Left ventricle myocardium superior (tissue), 1 donor: Measurements from ENCODE around the gene UST. TPM values are rescaled to one million over a fixed set of nuclear protein-coding genes. Genes with fewer than 3 reads are reported as not detected.

Experiments
- ATAC-seq: fragments of 200-7000 bp; cut with Tn5 transposase; one replicate; pipeline ENCODE4 v1.9.1; 2020; ENCODE audit warnings: mild to moderate bottlenecking, moderate library complexity
- DNase-seq: peaks from one replicate; pipeline ENCODE4 v3.0.0-alpha.2; 2020
- intact Hi-C: fragments of 100-400 bp; cut with micrococcal nuclease; formaldehyde crosslinking; loops from one replicate; pipeline ENCODE4 v1.11.0; 2022
- total RNA-seq: library from RNA; stranded (reverse); fragmentation: NEBNext Ultra II Directional; extraction: Animal tissue kit (Norgen Biotek cat#: 25700); gene quantifications from one replicate; pipeline ENCODE4 v1.2.1, GENCODE V29; 2021
- donor health status: DM: no; HTN: yes; CAD: no; lungs with severe emphysema.

UST gene
- total RNA-seq, 1 donor from 2014 or later = 3.4 TPM

DNA sequence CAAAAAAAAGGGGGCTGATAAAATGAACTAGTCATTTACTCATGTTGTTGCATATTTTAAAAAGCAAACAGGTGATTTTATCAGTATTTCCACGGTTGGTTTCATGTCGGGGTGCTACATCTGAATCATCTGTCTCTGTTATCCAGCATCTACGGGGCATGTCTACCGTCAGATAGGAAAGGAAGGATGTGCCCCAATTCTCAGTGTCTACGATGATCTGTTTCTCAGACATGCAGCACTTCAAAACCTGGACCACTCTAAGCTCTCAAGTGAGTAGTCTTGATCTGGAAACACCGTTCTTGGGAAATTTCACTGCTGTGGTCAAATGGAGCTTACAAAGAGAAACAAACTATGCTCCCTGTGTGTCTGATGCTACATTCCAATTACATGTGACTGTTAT lies 330.4 kb downstream of the UST start:
- ATAC-seq (no peak), DNase-seq (no peak)
- intact Hi-C loops = no loop called here

DNA sequence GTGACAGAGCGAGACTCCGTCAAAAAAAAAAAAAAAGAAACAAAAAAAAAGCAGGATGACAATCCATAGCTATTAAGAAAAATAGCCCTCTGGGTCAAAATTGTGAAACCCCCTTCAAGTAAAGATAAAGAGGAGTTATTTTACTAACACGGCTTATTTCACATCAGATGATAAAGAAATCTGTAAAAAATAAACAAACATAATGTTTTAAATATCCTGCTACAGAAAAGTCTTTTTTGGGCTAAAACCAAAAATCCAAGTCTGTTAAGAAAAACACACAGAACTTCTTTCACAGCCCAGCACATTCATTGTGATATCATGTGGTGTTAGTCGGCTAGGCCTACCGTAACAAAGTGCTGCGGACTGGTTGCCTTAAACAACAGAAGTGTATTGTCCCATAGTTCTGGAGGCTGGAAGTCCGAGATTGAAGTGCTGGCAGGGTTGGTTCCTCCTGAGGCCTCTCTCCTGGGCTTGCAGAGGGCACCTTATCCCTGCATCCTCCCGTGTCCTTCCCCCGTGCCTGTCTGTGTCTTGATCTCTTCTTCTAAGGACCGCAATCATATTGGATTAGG lies 331.5 kb downstream of the UST start:
- no peak for ATAC-seq
- intact Hi-C loops = no loop called here
- DNase-seq = no peak

DNA sequence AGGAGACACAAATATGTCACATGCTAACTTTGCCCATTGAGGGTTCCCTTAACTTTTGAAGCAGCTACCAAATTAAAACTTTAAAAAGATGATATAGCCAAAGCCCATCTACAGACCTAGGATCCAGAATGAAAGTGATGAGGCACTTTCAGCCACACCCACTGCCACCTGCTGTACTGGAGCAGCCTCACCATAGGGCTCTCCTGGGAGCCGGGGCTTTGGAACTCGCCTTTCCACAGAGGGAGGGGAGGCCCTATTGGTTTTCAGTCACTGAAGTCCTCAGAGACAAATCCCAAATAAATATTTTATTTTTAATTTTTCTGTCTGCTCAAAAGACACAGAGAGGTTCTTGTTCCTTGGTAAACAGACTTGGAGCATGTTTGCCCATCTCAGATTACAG lies 332.6 kb downstream of the UST start:
- ATAC-seq (peak; percentile 33), DNase-seq (no peak)
- intact Hi-C loops = no loop called here

DNA sequence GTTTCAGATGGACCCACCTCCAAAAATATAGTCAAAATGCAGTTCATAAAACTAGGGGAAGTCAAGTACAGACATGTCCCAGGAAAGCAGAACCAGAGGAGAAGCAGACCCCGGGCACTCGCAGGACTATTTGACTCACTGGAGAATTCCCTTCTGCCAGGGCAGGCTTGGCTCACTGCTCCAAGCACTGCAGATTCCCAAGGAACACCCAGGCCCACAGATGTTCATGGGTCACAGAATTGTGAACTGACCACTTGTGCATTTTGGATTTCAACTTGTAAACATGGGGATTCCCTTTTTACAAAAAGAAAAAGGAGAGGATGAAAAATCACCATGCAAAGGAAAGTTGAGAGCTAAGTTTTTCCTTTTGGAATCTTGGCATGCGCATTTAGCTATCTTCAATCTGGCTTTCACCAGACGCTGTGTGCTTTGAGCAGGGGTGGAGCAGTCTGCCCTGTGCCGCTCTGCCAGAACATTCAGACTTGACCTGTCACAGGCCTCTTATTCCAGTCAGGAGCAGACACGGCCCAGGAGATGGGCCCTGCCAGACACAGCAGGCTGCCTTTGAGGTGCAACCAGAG lies 333.2 kb downstream of the UST start:
- DNase-seq (peak; percentile 79), ATAC-seq (peak; percentile 98)
- intact Hi-C loops = loop anchor here (5.0 kb wide), 2 partner anchors 352 to 437 kb away; no protein-coding TSS in a partner anchor

DNA sequence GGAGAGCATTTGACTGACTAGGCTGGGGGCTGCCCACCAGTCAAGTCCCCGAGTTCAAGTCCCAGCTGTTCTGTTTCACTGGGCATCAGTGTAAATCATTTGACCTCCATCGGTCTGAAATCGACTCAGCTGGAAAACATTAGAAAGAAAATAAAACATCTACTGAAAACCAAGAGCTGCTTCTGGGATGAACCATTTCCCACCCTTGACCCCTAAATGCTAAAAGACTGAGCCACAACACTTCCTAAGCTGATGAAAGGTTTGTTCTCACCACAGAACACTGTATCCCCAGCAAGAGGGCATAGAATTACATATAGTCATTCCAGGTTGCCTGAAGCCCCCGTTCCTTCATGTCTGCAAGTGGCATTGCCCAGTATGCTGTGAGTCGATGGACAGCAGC lies 333.7 kb downstream of the UST start:
- intact Hi-C loops = loop anchor here (5.0 kb wide), 2 partner anchors 352 to 437 kb away; no protein-coding TSS in a partner anchor
- ATAC-seq (no peak), DNase-seq (no peak)

DNA sequence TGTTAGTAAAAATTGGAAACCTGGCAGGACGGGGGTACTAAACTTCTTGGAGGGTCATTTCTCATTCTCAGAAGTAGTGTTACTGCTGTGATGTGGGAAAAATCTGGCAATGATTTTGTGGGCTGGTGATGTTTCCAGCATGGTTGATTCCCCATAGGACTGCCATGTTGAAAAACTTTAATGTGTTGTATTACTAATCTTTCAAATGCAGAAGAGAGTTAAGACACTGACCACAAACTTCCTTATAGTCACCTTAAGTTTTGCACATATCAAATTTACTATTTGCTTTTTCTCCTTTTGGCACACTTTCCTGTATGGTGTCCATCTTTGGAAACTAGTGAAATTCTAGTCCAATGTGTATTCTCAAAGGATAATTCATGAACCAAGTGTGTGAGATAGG lies 334.5 kb downstream of the UST start:
- DNase-seq (no peak), ATAC-seq (no peak)
- intact Hi-C loops = loop anchor here (5.0 kb wide), 2 partner anchors 351 to 436 kb away; no protein-coding TSS in a partner anchor

DNA sequence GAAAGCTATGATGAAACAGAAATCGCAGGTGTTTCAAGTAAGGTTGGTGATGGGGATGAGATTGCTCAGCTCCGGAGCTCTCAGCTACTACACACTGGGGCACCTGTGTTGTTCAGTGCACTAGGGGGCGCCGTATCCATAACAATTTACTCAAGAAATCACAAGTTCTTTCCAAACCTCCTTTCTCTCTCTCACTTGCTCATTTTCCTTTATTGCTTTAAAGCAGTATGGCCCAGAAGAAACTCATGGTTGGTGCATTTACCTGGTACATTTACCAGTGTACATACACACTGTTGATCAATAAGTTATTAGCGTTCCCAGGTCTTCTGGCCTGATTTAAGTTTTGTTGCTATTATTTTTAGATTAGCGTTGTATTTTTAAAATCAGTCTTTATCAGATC lies 335.5 kb downstream of the UST start:
- intact Hi-C loops = loop anchor here (5.0 kb wide), 2 partner anchors 350 to 435 kb away; no protein-coding TSS in a partner anchor
- DNase-seq (peak; percentile 86), ATAC-seq (peak; percentile 60)

DNA sequence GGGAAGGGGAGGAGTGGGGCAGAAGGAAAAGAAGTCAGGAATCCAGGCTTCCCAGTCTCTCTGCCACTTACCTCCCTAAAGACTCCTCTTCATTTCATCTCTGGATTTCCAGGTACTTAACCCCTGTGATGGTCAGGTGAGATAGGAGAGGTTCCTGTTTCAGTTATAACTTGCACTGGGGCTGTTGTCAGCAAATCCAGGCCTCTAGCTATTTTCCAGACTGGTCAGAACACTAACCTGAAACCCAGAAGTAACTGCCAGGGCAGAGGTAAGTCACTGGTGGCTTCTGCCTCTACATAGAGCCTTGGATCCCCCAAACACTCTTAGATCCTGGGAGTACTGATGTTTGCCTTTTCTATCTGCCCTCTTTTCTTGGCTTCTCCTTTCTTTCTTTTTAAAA lies 337.2 kb downstream of the UST start:
- ATAC-seq (no peak), DNase-seq (no peak)
- intact Hi-C loops = loop anchor here (5.0 kb wide), 2 partner anchors 348 to 433 kb away; no protein-coding TSS in a partner anchor

DNA sequence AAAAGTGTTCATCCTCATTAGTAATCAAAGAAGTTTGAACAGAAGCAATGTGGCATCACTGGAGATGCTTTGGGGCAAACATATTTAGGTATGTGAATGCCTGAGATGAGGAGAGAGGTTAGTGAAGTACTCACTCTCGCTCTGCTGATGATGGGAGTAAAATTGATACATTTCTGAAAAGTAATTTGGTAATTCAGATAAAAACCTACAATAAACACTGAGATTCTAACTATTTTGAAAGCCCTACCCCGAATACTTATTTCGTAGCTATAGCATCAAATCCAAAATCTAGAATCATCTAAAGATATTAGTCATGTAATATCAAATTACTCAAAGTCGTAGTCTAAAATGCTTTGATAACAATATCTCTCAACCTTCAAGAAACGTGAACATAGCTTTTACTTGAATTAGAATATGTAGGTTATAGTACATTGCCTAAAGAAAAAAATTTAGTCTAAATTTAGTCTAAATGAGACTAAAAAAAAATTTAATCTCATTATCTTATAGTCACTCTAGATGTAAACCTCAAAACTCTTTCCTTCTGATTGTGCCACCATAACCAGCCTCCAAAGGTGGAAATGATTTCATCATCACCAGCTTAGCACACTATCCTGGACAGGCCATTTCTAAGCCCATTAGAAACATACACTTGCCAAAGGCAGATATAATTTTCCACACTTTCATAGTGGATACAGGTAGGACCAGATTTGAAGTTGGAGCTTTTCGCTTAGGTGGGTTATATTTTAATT lies 338.2 kb downstream of the UST start:
- DNase-seq = no peak
- no peak for ATAC-seq
- intact Hi-C loops = loop anchor here (5.0 kb wide), 2 partner anchors 347 to 432 kb away; no protein-coding TSS in a partner anchor

DNA sequence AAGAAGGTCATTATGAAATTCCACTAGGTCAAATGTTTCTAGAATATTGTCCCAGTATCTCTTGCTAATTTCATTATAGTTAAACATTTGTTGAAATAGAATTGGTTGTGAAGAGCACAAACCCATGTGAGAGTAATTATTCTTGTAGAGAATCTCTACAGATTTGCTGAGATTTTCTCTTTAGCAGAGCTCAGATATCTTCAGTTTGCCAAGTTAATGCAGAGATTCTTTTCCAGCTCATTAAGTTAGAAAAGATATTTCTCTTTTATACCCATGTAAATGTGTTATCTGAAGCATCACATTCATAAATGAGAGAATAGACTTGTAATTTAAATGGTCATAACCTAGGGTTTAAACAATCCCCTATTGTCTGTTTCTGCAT lies 338.7 kb downstream of the UST start:
- ATAC-seq (no peak), DNase-seq (no peak)
- intact Hi-C loops = no loop called here

DNA sequence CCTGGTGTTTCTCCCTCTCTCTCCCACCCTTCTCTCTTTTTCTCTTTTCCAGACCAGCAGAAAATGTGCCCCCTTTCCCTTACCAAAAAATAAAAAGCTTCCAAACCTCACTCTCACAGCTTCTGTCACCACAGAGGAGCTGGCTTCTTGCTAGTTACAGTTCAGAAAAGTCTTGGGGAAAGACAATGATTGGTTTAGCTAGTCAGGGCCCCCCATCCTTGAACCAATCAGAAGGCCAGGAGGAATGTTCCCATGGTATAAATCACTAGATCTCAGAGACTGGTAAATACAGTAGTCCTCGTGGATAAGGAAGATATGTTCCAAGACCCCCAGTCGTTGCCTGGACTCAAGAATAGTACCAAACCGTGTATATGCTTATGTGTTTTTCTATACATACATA lies 339.5 kb downstream of the UST start:
- ATAC-seq (no peak), DNase-seq (no peak)
- intact Hi-C loops = no loop called here

DNA sequence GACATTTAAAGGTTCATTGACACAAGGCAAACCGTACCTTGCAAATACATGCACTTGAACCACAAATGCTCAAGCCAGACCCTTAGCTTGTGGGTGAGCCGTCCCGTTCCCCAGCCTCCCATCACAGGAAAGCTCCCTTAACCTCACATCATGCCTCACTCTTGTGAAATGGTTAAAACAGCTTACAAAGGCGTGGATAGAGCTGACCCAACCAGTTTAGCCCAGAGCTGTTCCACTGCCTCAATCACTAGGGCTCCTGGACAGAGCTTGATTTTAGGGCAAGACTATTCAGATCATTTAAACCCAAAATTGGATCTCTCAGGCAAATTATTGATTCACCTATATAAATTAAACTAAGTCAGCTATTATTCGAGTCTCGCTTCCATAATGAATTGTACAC lies 341.1 kb downstream of the UST start:
- ATAC-seq = no peak
- intact Hi-C loops = no loop called here
- no peak for DNase-seq

DNA sequence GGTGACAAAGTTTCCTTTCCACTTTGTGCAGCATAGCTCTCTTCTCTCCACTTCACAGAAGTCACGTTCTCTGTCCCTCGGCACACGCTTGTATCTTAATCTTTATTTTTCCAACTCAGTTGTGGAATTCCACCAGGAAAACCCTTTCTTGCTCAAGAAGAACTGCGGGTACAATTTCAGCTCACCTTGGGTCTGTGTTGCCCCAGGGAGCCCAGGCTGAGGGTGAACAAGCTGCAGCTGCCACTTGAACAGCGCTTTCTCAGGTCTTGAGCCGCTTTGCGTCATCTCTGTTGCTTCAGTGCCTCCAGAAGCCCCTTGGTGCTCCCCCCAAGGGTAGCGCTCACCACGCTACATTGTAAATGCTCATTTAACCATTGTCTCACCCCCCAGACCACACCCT lies 341.5 kb downstream of the UST start:
- no peak for ATAC-seq
- intact Hi-C loops = no loop called here
- no peak for DNase-seq

DNA sequence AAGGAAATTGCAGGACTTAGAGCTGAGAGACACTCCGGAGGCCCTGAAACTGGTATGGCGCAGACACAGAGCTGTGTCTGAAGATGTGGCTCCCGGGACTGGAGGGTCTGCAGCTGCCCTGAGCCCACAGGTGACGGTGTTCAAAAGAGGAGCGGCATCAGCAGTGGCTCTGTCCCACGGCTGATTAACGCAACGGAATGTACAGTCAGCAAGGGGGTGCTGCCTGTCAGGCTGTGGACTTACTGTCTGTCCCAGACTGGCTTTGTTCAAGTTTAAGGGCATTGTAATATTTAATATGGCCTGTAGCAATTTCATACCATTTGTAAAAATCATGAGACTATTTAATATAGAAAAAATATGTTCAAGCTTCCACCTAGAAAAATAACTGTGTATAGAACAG lies 342.7 kb downstream of the UST start:
- DNase-seq (no peak), ATAC-seq (no peak)
- intact Hi-C loops = no loop called here

DNA sequence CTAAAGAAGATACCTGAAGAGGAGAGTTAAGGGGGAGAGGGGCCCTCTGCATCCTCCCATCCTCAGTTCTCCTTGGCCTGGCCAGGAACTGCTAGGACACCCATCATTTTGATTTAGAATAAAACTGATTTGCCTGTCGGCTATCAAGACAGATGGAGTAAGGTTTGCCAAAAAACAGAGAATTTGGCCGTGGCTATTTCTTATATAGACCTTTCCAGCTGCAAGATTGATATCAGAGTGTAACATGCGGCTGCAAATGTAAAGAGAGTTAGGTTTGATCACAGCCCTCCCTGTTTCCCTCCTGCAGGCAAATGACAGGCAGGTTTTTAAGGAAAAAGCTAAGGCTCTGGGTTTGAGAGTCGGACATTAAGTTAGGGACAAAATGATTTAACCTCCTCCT lies 344.1 kb downstream of the UST start:
- DNase-seq = no peak
- no peak for ATAC-seq
- intact Hi-C loops = no loop called here

DNA sequence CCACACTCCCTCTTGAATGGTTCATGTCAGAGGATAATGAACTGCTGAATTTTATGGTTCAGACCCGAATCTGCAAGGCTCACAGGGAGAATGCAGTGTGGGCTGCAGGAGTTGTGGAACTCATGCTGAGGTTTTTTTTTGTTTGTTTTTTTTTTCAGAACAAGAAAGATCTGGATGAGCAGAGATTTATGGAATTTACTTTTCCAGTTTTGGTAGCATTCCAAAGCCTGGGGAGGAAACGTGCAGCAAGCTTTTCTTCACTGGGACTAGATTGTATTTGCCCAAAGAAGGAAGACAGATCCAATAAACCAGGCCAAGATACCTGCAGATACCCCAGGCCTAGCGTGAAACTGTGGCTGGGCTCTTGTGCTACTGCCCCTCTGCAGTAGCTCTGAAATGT lies 346.8 kb downstream of the UST start:
- intact Hi-C loops = no loop called here
- ATAC-seq (no peak), DNase-seq (no peak)

DNA sequence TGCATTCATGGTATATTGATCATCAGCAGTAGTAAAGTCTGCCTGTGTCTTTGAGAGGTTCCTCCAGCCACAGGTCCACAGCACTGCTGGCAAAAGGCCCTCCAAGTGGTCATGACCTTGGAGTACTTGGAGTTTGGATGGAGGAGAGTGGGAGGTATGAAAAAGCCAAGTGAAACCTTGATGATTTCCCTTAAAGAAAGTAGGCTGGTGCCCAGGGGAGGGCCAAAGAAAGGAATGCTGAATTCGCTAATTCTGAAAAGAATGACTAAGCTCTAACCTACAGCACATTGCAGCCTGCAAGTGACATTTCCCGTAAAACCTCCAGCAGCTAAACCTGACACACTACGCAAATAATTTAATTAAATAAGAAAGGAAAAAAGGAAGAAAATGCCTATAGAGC lies 347.3 kb downstream of the UST start:
- ATAC-seq = no peak
- DNase-seq = no peak
- intact Hi-C loops = no loop called here

DNA sequence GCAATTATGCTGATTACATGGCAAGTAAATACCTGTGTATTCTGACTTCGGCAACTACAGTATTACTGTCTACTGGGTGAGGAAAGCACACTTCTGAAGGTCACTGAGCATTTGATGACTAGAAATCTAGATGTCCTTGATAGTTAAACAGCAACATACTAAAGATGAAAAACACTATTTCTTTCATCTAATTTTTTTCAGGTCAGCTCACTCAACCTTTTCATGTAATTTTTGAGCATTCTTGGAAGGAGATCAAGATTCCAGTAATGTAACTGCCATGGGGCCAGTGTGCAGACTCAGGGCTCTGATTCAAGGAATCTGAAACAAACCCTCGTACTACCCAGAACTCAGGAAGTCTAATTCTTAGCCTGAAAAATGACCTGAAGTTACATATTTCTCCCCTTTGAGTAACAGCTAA lies 348.1 kb downstream of the UST start:
- DNase-seq (no peak), ATAC-seq (no peak)
- intact Hi-C loops = no loop called here

DNA sequence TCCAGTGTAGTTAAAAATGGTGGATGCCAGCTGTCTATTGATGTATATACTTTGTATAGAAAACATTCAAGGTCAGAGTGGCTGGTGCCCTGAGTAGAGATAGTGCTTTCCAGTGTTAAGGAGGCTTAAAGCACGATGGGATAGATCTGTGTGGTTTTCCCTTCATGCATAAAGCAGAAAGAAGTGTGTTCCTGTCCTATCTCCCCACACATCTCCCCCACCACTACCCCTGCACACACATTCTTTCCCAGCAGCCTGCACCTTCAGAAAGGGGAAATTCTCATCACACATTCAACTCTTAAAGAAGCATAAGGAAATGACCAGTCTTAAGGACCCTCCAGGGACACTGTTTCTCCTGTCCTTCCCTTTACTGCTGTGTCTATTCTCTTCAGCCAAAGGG lies 349.0 kb downstream of the UST start:
- no peak for DNase-seq
- intact Hi-C loops = no loop called here
- no peak for ATAC-seq

DNA sequence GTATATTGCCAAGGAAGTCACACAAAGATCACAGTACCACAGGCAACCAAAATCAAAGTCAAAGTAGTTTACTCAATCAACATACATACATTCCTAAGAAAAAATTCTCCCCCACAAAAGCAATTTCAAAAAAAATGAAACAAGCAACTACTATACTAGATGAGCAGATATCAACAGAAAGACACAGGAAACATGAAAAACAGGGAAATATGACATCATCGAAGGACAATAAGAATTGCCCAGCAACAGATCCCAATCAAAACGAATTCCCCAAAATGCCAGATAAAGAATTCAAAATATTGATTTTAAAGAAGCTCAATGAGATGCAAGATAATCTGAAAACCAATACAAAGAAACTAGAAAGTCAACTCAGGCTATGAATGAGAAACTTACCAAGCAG lies 351.0 kb downstream of the UST start:
- intact Hi-C loops = no loop called here
- ATAC-seq (no peak), DNase-seq (no peak)
